HG02588 (cell line): ENCODE data around the gene OTOP1.
A peak's percentile ranks its signal among the peaks of the same experiment; 100 is the strongest.
"Not testable (repeated sequence)": the region's sequence is repeated elsewhere in the genome, so short reads cannot be mapped to it uniquely, and the experiment has no call there.

Source experiments
- ATAC-seq: cut with Tn5 transposase; IDR thresholded peaks from one replicate; pipeline ENCODE4 v1.9.1; 2021; ENCODE audit warnings: mild to moderate bottlenecking, moderate library complexity; ENCODE audit not compliant: unreplicated experiment

The OTOP1 gene

GRCh38 chr4:4226606-4227438 is at the start of gene OTOP1:
TSS of gene OTOP1 (minus strand) at chr4:4226929. CDS start at chr4:4226864, 65 bp downstream.
- no peak for ATAC-seq

GRCh38 chr4:4274226-4274625 is 47.5 kb upstream of the OTOP1 start:
- ATAC-seq, result no peak

- ATAC-seq, result no peak
Measured at GRCh38 chr4:4271912-4272311, 45.2 kb upstream of the OTOP1 start.

GRCh38 chr4:4270529-4270928 is 43.8 kb upstream of the OTOP1 start:
- no peak for ATAC-seq

GRCh38 chr4:4269856-4270255 is 43.1 kb upstream of the OTOP1 start:
- no peak for ATAC-seq

GRCh38 chr4:4269331-4269731 is 42.6 kb upstream of the OTOP1 start:
- ATAC-seq, result no peak

GRCh38 chr4:4268776-4269175 is 42.0 kb upstream of the OTOP1 start:
- no peak for ATAC-seq

GRCh38 chr4:4267981-4268380 is 41.3 kb upstream of the OTOP1 start:
- ATAC-seq, result no peak

- no peak for ATAC-seq
Measured at GRCh38 chr4:4260185-4260751, 33.5 kb upstream of the OTOP1 start.

- ATAC-seq, result no peak
Measured at GRCh38 chr4:4259484-4260100, 32.9 kb upstream of the OTOP1 start.

- ATAC-seq, result not testable (repeated sequence)
Measured at GRCh38 chr4:4257705-4258104, 31.0 kb upstream of the OTOP1 start.

GRCh38 chr4:4256799-4257198 is 30.1 kb upstream of the OTOP1 start:
- ATAC-seq, result no peak

- no peak for ATAC-seq
Measured at GRCh38 chr4:4254666-4255065, 27.9 kb upstream of the OTOP1 start.

- ATAC-seq, result no peak
Measured at GRCh38 chr4:4254199-4254598, 27.5 kb upstream of the OTOP1 start.

- no peak for ATAC-seq
Measured at GRCh38 chr4:4249866-4250265, 23.1 kb upstream of the OTOP1 start.

GRCh38 chr4:4249342-4249741 is 22.6 kb upstream of the OTOP1 start:
- not testable (repeated sequence) for ATAC-seq

- no peak for ATAC-seq
Measured at GRCh38 chr4:4248885-4249203, 22.1 kb upstream of the OTOP1 start.

GRCh38 chr4:4248029-4248884 is 21.5 kb upstream of the OTOP1 start, which contains the start of gene TMEM128:
TSS of gene TMEM128 (minus strand) at chr4:4248223. CDS start at chr4:4248202, 21 bp downstream.
- ATAC-seq, result peak; percentile 98

- ATAC-seq, result peak; percentile 3
Measured at GRCh38 chr4:4247696-4248028, 20.9 kb upstream of the OTOP1 start.

GRCh38 chr4:4245172-4245571 is 18.4 kb upstream of the OTOP1 start:
- no peak for ATAC-seq

GRCh38 chr4:4239551-4239950 is 12.8 kb upstream of the OTOP1 start:
- ATAC-seq, result not testable (repeated sequence)
